ENCODE data around the gene NRGN. TPM values are rescaled to one million over a fixed set of nuclear protein-coding genes. Genes with fewer than 3 reads are reported as not detected.
A peak's percentile ranks its signal among the peaks of the same experiment; 100 is the strongest.

Gene NRGN
- total and polyA plus RNA-seq, 2 of the 4 experiments (the other 2 are of a cell fraction): 0.54 to 24.8 TPM

GRCh38 chr11:124748100-124748418 lies 8.3 kb downstream of the NRGN start:
- peak overlapping the region; percentile 72; the same call in 1 of the 2 replicates for H2BK120ac ChIP-seq (ENCODE audit: low read depth, low read length)
- H3K14ac ChIP-seq (replicated peaks; ENCODE audit: low read depth, low read length): peak overlapping the region; percentile 68; the same call in 1 of the 2 replicates
- H2BK20ac ChIP-seq (ENCODE audit: low read depth, low read length): peak overlapping the region; percentile 50; the same call in 1 of the 2 replicates
- peaks cover 10% of the 10 kb centered on the region for H3K4me1 ChIP-seq (ENCODE audit: control insufficient read depth, insufficient read depth, low read length)
- H2BK5ac ChIP-seq (ENCODE audit: low read depth, low read length, poor library complexity, severe bottlenecking): no peak overlapping the region
- TF ChIP-seq POLR2A (IDR thresholded peaks at IDR 0.05; ENCODE audit: low read depth, low read length): no peak
- peak overlapping the region; percentile 34; the same call in 1 of the 3 replicates for H2BK15ac ChIP-seq (ENCODE audit: low read depth, low read length)
- H2AFZ ChIP-seq (replicated peaks; ENCODE audit: low read length, poor library complexity): peak overlapping the region; percentile 16
- no peak overlapping the region for H3K9ac ChIP-seq (ENCODE audit: low read depth, low read length)
- no peak overlapping the region for H4K91ac ChIP-seq (ENCODE audit: insufficient read depth, low read depth, low read length)
- no peak overlapping the region; a peak in 1 of 4 replicates for H4K8ac ChIP-seq (ENCODE audit: low read depth in 2 of 2, low read length in 2 of 2)
- no peak for ATAC-seq (ENCODE audit: low read depth)
- ChIA-PET CTCF (no interaction called here), POLR2A (ENCODE audit: unreplicated experiment) (no interaction called here)
- WGBS, 2 experiments (ENCODE audit: extremely low coverage in 2 of 2, insufficient read length in 1 of 2): no CpG with 5 or more reads among the region's 7 CpGs
- peak overlapping the region; percentile 62 for H2AK9ac ChIP-seq (replicated peaks; ENCODE audit: low read depth, low read length, poor library complexity)
- no peak overlapping the region for H3K4me2 ChIP-seq (ENCODE audit: low read depth, low read length)
- H4K20me1 ChIP-seq (ENCODE audit: insufficient read depth, low read length): no peaks in the 10 kb centered on the region
- no peak for DNase-seq
- intact Hi-C loops (cut with micrococcal nuclease): loop anchor here (10.0 kb wide), 1 partner anchor 73 kb away; the partner anchor contains the start of genes SIAE and SPA17
- in situ Hi-C loops (cut with MboI; ENCODE audit: low sequenced_read_pairs): no loop called here
- H3K27me3 ChIP-seq (ENCODE audit: control insufficient read depth, insufficient read depth, low read length): no peaks in the 10 kb centered on the region; the same call in 1 of the 2 replicates
- peak overlapping the region; percentile 47; the same call in 1 of the 2 replicates for H3K4ac ChIP-seq (ENCODE audit: low read depth, low read length)
- no peak overlapping the region for H4K5ac ChIP-seq (ENCODE audit: low read depth, low read length)
- no peak overlapping the region for H3K56ac ChIP-seq (ENCODE audit: extremely low read depth, insufficient read depth, low read length)
- H3K9me3 ChIP-seq (ENCODE audit: control insufficient read depth, insufficient read depth, low read length): no peaks in the 10 kb centered on the region
- peaks cover 14% of the 10 kb centered on the region for H3K9me1 ChIP-seq (ENCODE audit: insufficient read depth, low read length)
- H3K4me3 ChIP-seq (ENCODE audit: insufficient read depth, low read depth, low read length): no peak overlapping the region
- H3K36me3 ChIP-seq (ENCODE audit: control insufficient read depth, insufficient read depth, low read length): no peaks in the 10 kb centered on the region
- dilution Hi-C loops (cut with HindIII; ENCODE audit: low sequenced_read_pairs, unreplicated experiment): no loop called here
- no TSS peak for BruUV-seq (replicated peaks)
- H3K23ac ChIP-seq (ENCODE audit: low read depth, low read length): no peak overlapping the region
- peak overlapping the region; percentile 77; the same call in 1 of the 2 replicates for H2AK5ac ChIP-seq (ENCODE audit: low read depth, low read length)
- H3K18ac ChIP-seq (ENCODE audit: low read depth, low read length): no peak overlapping the region
- no peak overlapping the region for H3K27ac ChIP-seq (ENCODE audit: insufficient read depth, low read length)
- H3K79me1 ChIP-seq (ENCODE audit: low read depth in 1 of 2, low read length in 2 of 2): no peaks in the 10 kb centered on the region; a peak in 1 of 4 replicates

Data from IMR-90 (cell line).